Keratinocyte (primary cell): ENCODE results near the gene BCAS3. TPM values are rescaled to one million over a fixed set of nuclear protein-coding genes. Genes with fewer than 3 reads are reported as not detected.

Experiments used
- DNase-seq: peaks from one replicate; pipeline ENCODE4 v3.0.0-alpha.2; 2011; ENCODE audit warnings: low read depth, missing footprints, low spot score
- FAIRE-seq: peaks from 2 replicates; lab custom pipeline; 2011; peaks lifted over from hg19 to GRCh38; lab: Jason Lieb, UNC
- H2AFZ ChIP-seq: 2 replicates; pipeline ENCODE4 v1.6.0; 2012; ENCODE audit warnings: low read length, control low read depth, inconsistent platforms; ENCODE audit not compliant: control insufficient read depth
- H3K27ac ChIP-seq: 2 replicates; pipeline ENCODE4 v1.5.1; 2011; ENCODE audit warnings: low read length; ENCODE audit not compliant: control insufficient read depth, insufficient read depth
- H3K27me3 ChIP-seq: 3 replicates; pipeline ENCODE4 v1.6.0; 2011; ENCODE audit warnings: low read length; ENCODE audit not compliant: control insufficient read depth, insufficient read depth; ENCODE audit errors: extremely low read depth
- H3K36me3 ChIP-seq, 2 experiments: 2 replicates in 1 of 2; 3 replicates in 1 of 2; pipeline ENCODE4 v1.5.1; 2011; ENCODE audit warnings: low read length in 2 of 2, mild to moderate bottlenecking in 1 of 2; ENCODE audit not compliant: control insufficient read depth in 2 of 2, insufficient read depth in 2 of 2; ENCODE audit errors: extremely low read depth in 1 of 2
- H3K4me1 ChIP-seq: 3 replicates; pipeline ENCODE4 v1.5.1; 2011; ENCODE audit warnings: low read length; ENCODE audit not compliant: control insufficient read depth, insufficient read depth; ENCODE audit errors: extremely low read depth
- H3K4me2 ChIP-seq: 3 replicates; pipeline ENCODE4 v1.6.0; 2011; ENCODE audit warnings: low read depth, low read length; ENCODE audit not compliant: control insufficient read depth, insufficient read depth; ENCODE audit errors: extremely low read depth
- H3K4me3 ChIP-seq, 3 experiments: fragments of 200-600 bp in 1 of 3; sonication (generic) in 1 of 3; 2 replicates in 2 of 3; 3 replicates in 1 of 3; pipeline ENCODE4 v1.5.1; 2011 to 2016; ENCODE audit warnings: low read length in 3 of 3, mild to moderate bottlenecking in 3 of 3, control low read depth in 2 of 3, inconsistent platforms in 1 of 3, low read depth in 1 of 3, mixed read lengths in 1 of 3, mixed run types in 1 of 3, moderate library complexity in 1 of 3; ENCODE audit not compliant: control insufficient read depth in 2 of 3, insufficient read depth in 2 of 3; ENCODE audit errors: extremely low read depth in 1 of 3
- H3K79me2 ChIP-seq: 2 replicates; pipeline ENCODE4 v1.6.0; 2012; ENCODE audit warnings: low read length; ENCODE audit not compliant: control insufficient read depth, insufficient read depth
- H3K9ac ChIP-seq: 3 replicates; pipeline ENCODE4 v1.6.0; 2011; ENCODE audit warnings: low read length; ENCODE audit not compliant: control insufficient read depth, insufficient read depth; ENCODE audit errors: extremely low read depth
- H3K9me1 ChIP-seq: 3 replicates; pipeline ENCODE4 v1.6.0; 2011; ENCODE audit warnings: low read length; ENCODE audit not compliant: control insufficient read depth, insufficient read depth; ENCODE audit errors: extremely low read depth
- H3K9me3 ChIP-seq: 2 replicates; pipeline ENCODE4 v1.5.1; 2012; ENCODE audit warnings: low read depth, low read length; ENCODE audit not compliant: control insufficient read depth
- H4K20me1 ChIP-seq: 3 replicates; pipeline ENCODE4 v1.6.0; 2011; ENCODE audit warnings: low read length; ENCODE audit not compliant: control insufficient read depth, insufficient read depth; ENCODE audit errors: extremely low read depth
- CTCF ChIP-seq, 3 experiments: IDR thresholded peaks in 1 of 3; conservative IDR thresholded peaks in 1 of 3; optimal IDR thresholded peaks in 1 of 3; 2 replicates in 2 of 3; 3 replicates in 1 of 3; pipeline versions ENCODE3 to v1.5.1; 2011; ENCODE audit warnings: low read length in 3 of 3, mild to moderate bottlenecking in 3 of 3, moderate library complexity in 2 of 3, control low read depth in 1 of 3, inconsistent platforms in 1 of 3; ENCODE audit not compliant: insufficient read depth in 2 of 3; ENCODE audit errors: extremely low read depth in 1 of 3
- EZH2 ChIP-seq: IDR thresholded peaks from one replicate; pipeline ENCODE4 v1.6.1; 2012; ENCODE audit warnings: inconsistent platforms, mild to moderate bottlenecking, low read length, moderate library complexity
- dilution Hi-C: fragments of 300-500 bp; cut with MboI; formaldehyde crosslinking; loops from one replicate; pipeline ENCODE4 v1.7.0; 2020; ENCODE audit warnings: low sequenced_read_pairs; ENCODE audit not compliant: extremely low pct_ligation_motif_present
- polyA plus RNA-seq, 5 experiments: library from polyadenylated mRNA; depleted of rRNA in 3 of 5; stranded (reverse) in 3 of 5; stranded (forward) in 1 of 5; unstranded in 1 of 5; fragments of >200 nt; gene quantifications; 1 replicate in 1 of 5; 2 replicates in 3 of 5; 3 replicates in 1 of 5; pipeline versions ENCODE4 v1.2.1 to v1.2.3, GENCODE V29; 2011 to 2012; ENCODE audit warnings: missing spikeins in 2 of 5, low read depth in 1 of 5, low replicate concordance in 1 of 5

Gene BCAS3
- polyA plus RNA-seq, 1 donor (not counting 4 experiments of a cell fraction or from before 2014, with no cell fraction given): 11.8 TPM

DNA sequence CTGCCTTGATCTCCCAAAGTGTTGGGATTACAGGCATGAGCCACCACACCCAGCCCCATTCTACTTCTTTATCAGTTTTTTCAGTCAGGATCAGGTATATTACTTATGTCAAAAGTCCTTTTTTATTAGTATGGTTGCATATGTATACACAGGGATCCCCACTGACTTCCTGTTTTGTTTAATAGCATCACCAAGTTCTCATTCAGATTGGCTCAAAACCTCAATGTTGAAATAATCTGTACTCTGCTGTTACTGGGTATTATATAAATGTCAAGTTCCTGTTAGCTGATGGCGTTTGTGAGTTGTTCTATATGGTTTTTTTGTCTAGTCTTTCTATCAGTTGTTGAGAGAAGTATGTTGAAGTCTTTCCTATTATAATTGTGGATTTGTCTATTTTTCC is 168.5 kb downstream of the BCAS3 start:
- dilution Hi-C loops: no loop called here
- no peaks in the 10 kb centered on the region for H3K79me2 ChIP-seq
- FAIRE-seq: no peak
- TF ChIP-seq EZH2: no peak
- no peak for TF ChIP-seq CTCF (optimal IDR thresholded peaks at IDR 0.05 in 1 of 3, IDR thresholded peaks at IDR 0.05 in 1 of 3, conservative IDR thresholded peaks at IDR 0.05 in 1 of 3; ENCODE audit: extremely low read depth in 1 of 3, insufficient read depth in 2 of 3, low read length in 3 of 3)
- H3K9me3 ChIP-seq: no peaks in the 10 kb centered on the region
- no peak overlapping the region for H3K27ac ChIP-seq
- no peak overlapping the region for H3K4me2 ChIP-seq
- no peak overlapping the region for H3K4me3 ChIP-seq
- no peak overlapping the region for H2AFZ ChIP-seq
- H4K20me1 ChIP-seq: no peaks in the 10 kb centered on the region
- peaks cover 10% of the 10 kb centered on the region for H3K4me1 ChIP-seq
- H3K36me3 ChIP-seq: no peaks in the 10 kb centered on the region
- no peaks in the 10 kb centered on the region for H3K27me3 ChIP-seq
- H3K9me1 ChIP-seq: no peaks in the 10 kb centered on the region
- no peak overlapping the region for H3K9ac ChIP-seq
- DNase-seq: no peak

GRCh38 chr17:60851181-60851580 is 173.5 kb downstream of the BCAS3 start:
- FAIRE-seq: no peak
- Histone ChIP-seq H3K9me1 (no peaks in the 10 kb centered on the region), H3K4me1 (no peaks in the 10 kb centered on the region), H4K20me1 (no peaks in the 10 kb centered on the region), H3K36me3 (no peaks in the 10 kb centered on the region), H2AFZ (no peak overlapping the region), H3K4me3 (no peak overlapping the region), H3K27me3 (no peaks in the 10 kb centered on the region), H3K9ac (no peak overlapping the region), H3K9me3 (no peaks in the 10 kb centered on the region), H3K79me2 (no peaks in the 10 kb centered on the region), H3K27ac (no peak overlapping the region), H3K4me2 (no peak overlapping the region)
- TF ChIP-seq EZH2: no peak
- TF ChIP-seq CTCF (optimal IDR thresholded peaks at IDR 0.05 in 1 of 3, IDR thresholded peaks at IDR 0.05 in 1 of 3, conservative IDR thresholded peaks at IDR 0.05 in 1 of 3; ENCODE audit: extremely low read depth in 1 of 3, insufficient read depth in 2 of 3, low read length in 3 of 3): no peak
- DNase-seq: no peak
- dilution Hi-C loops: no loop called here
